B cell (primary cell): ENCODE measurements around the gene HDLBP. TPM values are rescaled to one million over a fixed set of nuclear protein-coding genes. Genes with fewer than 3 reads are reported as not detected.

Source experiments
- ATAC-seq: fragments of 200-7000 bp; cut with Tn5 transposase; one replicate; pipeline ENCODE4 v1.10.0; 2021; ENCODE audit warnings: low read depth, mild to moderate bottlenecking, moderate number of reproducible peaks, moderate library complexity
- CTCF ChIA-PET: fragments of 350-600 bp; sonication (Branson Sonifier 250); formaldehyde crosslinking; loops from one replicate; lab custom pipeline; 2021; ENCODE audit warnings: antibody characterized with exemption, inconsistent platforms; lab: Charles Lee
- POLR2A ChIA-PET: fragments of 350-600 bp; sonication (Branson Sonifier 250); formaldehyde crosslinking; loops from one replicate; lab custom pipeline; 2021; ENCODE audit warnings: antibody characterized with exemption; lab: Charles Lee
- DNase-seq: peaks from one replicate; pipeline ENCODE4 v3.0.0; 2013
- H2AFZ ChIP-seq: 2 replicates; pipeline ENCODE4 v1.6.1; 2012; ENCODE audit warnings: mild to moderate bottlenecking, low read depth, low read length; ENCODE audit not compliant: insufficient read depth, poor library complexity, severe bottlenecking
- H3K27ac ChIP-seq, 2 donors: 1 replicate in 1 of 2; 2 replicates in 1 of 2; pipeline ENCODE4 v1.5.1; 2012 to 2013; ENCODE audit warnings: low read length in 2 of 2, mild to moderate bottlenecking in 2 of 2, moderate library complexity in 1 of 2
- H3K27me3 ChIP-seq, 4 experiments: fragments of 200-600 bp in 1 of 4; sonication (generic) in 1 of 4; replicated peaks in 1 of 4; 1 replicate in 2 of 4; 2 replicates in 2 of 4; pipeline versions ENCODE4 v1.6.1 to v1.7.0; 2013 to 2016; ENCODE audit warnings: low read length in 3 of 4, mild to moderate bottlenecking in 2 of 4, mixed read lengths in 1 of 4, moderate library complexity in 1 of 4; ENCODE audit not compliant: insufficient read depth in 4 of 4, control insufficient read depth in 3 of 4; ENCODE audit errors: control extremely low read depth in 1 of 4
- H3K36me3 ChIP-seq, 2 experiments: replicated peaks in 1 of 2; 1 replicate in 1 of 2; 2 replicates in 1 of 2; pipeline versions ENCODE4 v1.6.1 to v1.7.1; 2013; ENCODE audit warnings: low read length in 1 of 2; ENCODE audit not compliant: insufficient read depth in 2 of 2, control insufficient read depth in 1 of 2; ENCODE audit errors: control extremely low read depth in 1 of 2, extremely low read depth in 1 of 2
- H3K4me1 ChIP-seq, 2 donors: fragments of 200-600 bp in 1 of 2; sonication (generic) in 1 of 2; 1 replicate in 1 of 2; 2 replicates in 1 of 2; pipeline versions ENCODE4 v1.5.1 to v1.6.1; 2013 to 2017; ENCODE audit warnings: low read length in 2 of 2; ENCODE audit not compliant: control insufficient read depth in 2 of 2, insufficient read depth in 2 of 2
- H3K4me2 ChIP-seq: replicated peaks from 2 replicates; pipeline ENCODE3; 2012; ENCODE audit warnings: mild to moderate bottlenecking, low read depth, low read length; ENCODE audit not compliant: poor library complexity, severe bottlenecking
- H3K4me3 ChIP-seq, 5 experiments: fragments of 200-600 bp in 1 of 5; sonication (generic) in 1 of 5; 1 replicate in 3 of 5; 2 replicates in 2 of 5; pipeline versions ENCODE4 v1.5.1 to v1.7.0; 2011 to 2016; ENCODE audit warnings: low read length in 4 of 5, mild to moderate bottlenecking in 4 of 5, low read depth in 2 of 5, control low read depth in 1 of 5, moderate library complexity in 1 of 5; ENCODE audit not compliant: insufficient read depth in 1 of 5; ENCODE audit errors: control extremely low read depth in 1 of 5, extremely low read depth in 1 of 5
- H3K79me2 ChIP-seq: fragments of 200-600 bp; sonication (generic); one replicate; pipeline ENCODE4 v1.6.0; 2016; ENCODE audit warnings: low read length; ENCODE audit not compliant: control insufficient read depth, insufficient read depth
- H3K9ac ChIP-seq: fragments of 200-600 bp; sonication (generic); 2 replicates; pipeline ENCODE4 v1.6.1; 2017; ENCODE audit warnings: mild to moderate bottlenecking, low read length, moderate library complexity
- H3K9me3 ChIP-seq, 3 donors: one replicate each; pipeline versions ENCODE4 v1.6.1 to v1.7.1; 2013; ENCODE audit warnings: low read length in 2 of 3; ENCODE audit not compliant: control insufficient read depth in 2 of 3, insufficient read depth in 1 of 3; ENCODE audit errors: control extremely low read depth in 1 of 3
- H4K20me1 ChIP-seq: 2 replicates; pipeline ENCODE4 v1.6.0; 2012; ENCODE audit warnings: mild to moderate bottlenecking, low read length; ENCODE audit not compliant: insufficient read depth, control insufficient read depth, poor library complexity, severe bottlenecking
- H3K27ac Mint-ChIP-seq: one replicate; pipeline ENCODE4 v1.8.0; 2021; ENCODE audit warnings: mixed read lengths
- H3K27me3 Mint-ChIP-seq: one replicate; pipeline ENCODE4 v1.8.0; 2021; ENCODE audit warnings: mixed read lengths
- H3K4me1 Mint-ChIP-seq: one replicate; pipeline ENCODE4 v1.8.0; 2021; ENCODE audit warnings: mixed read lengths
- H3K4me3 Mint-ChIP-seq: one replicate; pipeline ENCODE4 v1.8.0; 2021; ENCODE audit warnings: mixed read lengths
- H3K9me3 Mint-ChIP-seq: one replicate; pipeline ENCODE4 v1.8.0; 2022; ENCODE audit warnings: mixed read lengths; ENCODE audit not compliant: insufficient read depth
- EZH2 ChIP-seq: IDR thresholded peaks from 2 replicates; pipeline ENCODE4 v1.6.1; 2012; ENCODE audit warnings: borderline replicate concordance, low read depth, mild to moderate bottlenecking, moderate library complexity, low read length; ENCODE audit not compliant: insufficient read depth, poor library complexity, severe bottlenecking
- WGBS: methylation state at CpG from one replicate; pipeline ENCODE4 v1.1.5; 2013; ENCODE audit warnings: missing lambda C conversion rate; ENCODE audit not compliant: insufficient coverage; 5-methylcytosine and 5-hydroxymethylcytosine counted together
- intact Hi-C: fragments of 100-400 bp; cut with micrococcal nuclease; formaldehyde crosslinking; loops from one replicate; pipeline ENCODE4 v1.10.0; 2022
- polyA plus RNA-seq: library from polyadenylated mRNA; depleted of rRNA; stranded (reverse); fragments of >200 nt; gene quantifications from 2 replicates; pipeline ENCODE4 v1.2.3, GENCODE V29; 2012
- total RNA-seq, 2 donors: library from RNA; stranded (reverse); fragments of 120-200 nt in 1 of 2; gene quantifications; 1 replicate in 1 of 2; 2 replicates in 1 of 2; pipeline versions ENCODE4 v1.2.3 to v1.2.4, GENCODE V29; 2013 to 2022
- TF ChIP-seq, protein P1 (sequence below): fragments of 200-600 bp; IDR thresholded peaks from one replicate; pipeline ENCODE4 v1.8.0; 2022; ENCODE audit warnings: antibody characterized with exemption, mild to moderate bottlenecking

Gene HDLBP
- total and polyA plus RNA-seq, 2 donors (not counting 1 experiment from before 2014, with no cell fraction given): 55.1 to 127 TPM

- Histone ChIP-seq H3K27me3 (no peaks in the 10 kb centered on the region), H3K9me3 (no peaks in the 10 kb centered on the region), H3K4me3 (no peak overlapping the region), H3K9ac (no peak overlapping the region), H3K4me2 (no peak overlapping the region), H2AFZ (no peak overlapping the region), H3K27ac (no peak overlapping the region), H3K4me1 (peaks cover 0 to 4% of the 10 kb centered on the region in 2 donors), H3K79me2 (peaks cover 90% of the 10 kb centered on the region), H4K20me1 (peaks cover 63% of the 10 kb centered on the region), H3K36me3 (peaks cover 0 to 2% of the 10 kb centered on the region in 2 experiments)
- ATAC-seq: no peak
- ChIA-PET POLR2A (no interaction called here), CTCF (no interaction called here)
- intact Hi-C loops: no loop called here
- no peak overlapping the region for H3K4me3 Mint-ChIP-seq
- TF ChIP-seq EZH2: no peak
- TF ChIP-seq, protein P1, sequence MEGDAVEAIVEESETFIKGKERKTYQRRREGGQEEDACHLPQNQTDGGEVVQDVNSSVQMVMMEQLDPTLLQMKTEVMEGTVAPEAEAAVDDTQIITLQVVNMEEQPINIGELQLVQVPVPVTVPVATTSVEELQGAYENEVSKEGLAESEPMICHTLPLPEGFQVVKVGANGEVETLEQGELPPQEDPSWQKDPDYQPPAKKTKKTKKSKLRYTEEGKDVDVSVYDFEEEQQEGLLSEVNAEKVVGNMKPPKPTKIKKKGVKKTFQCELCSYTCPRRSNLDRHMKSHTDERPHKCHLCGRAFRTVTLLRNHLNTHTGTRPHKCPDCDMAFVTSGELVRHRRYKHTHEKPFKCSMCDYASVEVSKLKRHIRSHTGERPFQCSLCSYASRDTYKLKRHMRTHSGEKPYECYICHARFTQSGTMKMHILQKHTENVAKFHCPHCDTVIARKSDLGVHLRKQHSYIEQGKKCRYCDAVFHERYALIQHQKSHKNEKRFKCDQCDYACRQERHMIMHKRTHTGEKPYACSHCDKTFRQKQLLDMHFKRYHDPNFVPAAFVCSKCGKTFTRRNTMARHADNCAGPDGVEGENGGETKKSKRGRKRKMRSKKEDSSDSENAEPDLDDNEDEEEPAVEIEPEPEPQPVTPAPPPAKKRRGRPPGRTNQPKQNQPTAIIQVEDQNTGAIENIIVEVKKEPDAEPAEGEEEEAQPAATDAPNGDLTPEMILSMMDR: no peak
- H3K27me3 Mint-ChIP-seq: no peaks in the 10 kb centered on the region
- no peak overlapping the region for H3K27ac Mint-ChIP-seq
- DNase-seq: no peak
- H3K9me3 Mint-ChIP-seq: no peaks in the 10 kb centered on the region
- H3K4me1 Mint-ChIP-seq: peaks cover 32% of the 10 kb centered on the region
- 100% methylated on average over 1 of the region's 3 CpGs for WGBS
Observed at GRCh38 chr2:241288324-241288888, 27.1 kb downstream of the HDLBP start.

GRCh38 chr2:241286348-241287090, 29.0 kb downstream of the HDLBP start:
- Mint-ChIP-seq H3K4me1 (peaks cover 24% of the 10 kb centered on the region), H3K4me3 (no peak overlapping the region), H3K9me3 (no peaks in the 10 kb centered on the region), H3K27ac (no peak overlapping the region), H3K27me3 (no peaks in the 10 kb centered on the region)
- H3K36me3 ChIP-seq: peaks cover 0 to 2% of the 10 kb centered on the region in 2 experiments
- H3K27me3 ChIP-seq: no peaks in the 10 kb centered on the region
- H3K9me3 ChIP-seq: no peaks in the 10 kb centered on the region
- no peak overlapping the region for H2AFZ ChIP-seq
- peaks cover 75% of the 10 kb centered on the region for H3K79me2 ChIP-seq
- ATAC-seq: no peak
- WGBS: over 99% methylated on average over 9 of the region's 9 CpGs
- TF ChIP-seq, protein P1: no peak
- TF ChIP-seq EZH2: no peak
- no peak overlapping the region for H3K27ac ChIP-seq
- no peak overlapping the region for H3K4me3 ChIP-seq
- no peak overlapping the region for H3K9ac ChIP-seq
- H3K4me2 ChIP-seq: no peak overlapping the region
- POLR2A ChIA-PET: no interaction called here
- H3K4me1 ChIP-seq: peaks cover 0 to 4% of the 10 kb centered on the region in 2 donors
- intact Hi-C loops: no loop called here
- H4K20me1 ChIP-seq: peaks cover 59% of the 10 kb centered on the region
- CTCF ChIA-PET: no interaction called here
- DNase-seq: no peak
